Mesendoderm (in vitro differentiated cells): Measurements from ENCODE around the gene DIPK1A.
"Not testable (repeated sequence)": the region's sequence is repeated elsewhere in the genome, so short reads cannot be mapped to it uniquely, and the experiment has no call there.

ENCODE experiments used
- DNase-seq: peaks from one replicate; pipeline ENCODE4 v3.0.0; 2013
- H2AK5ac ChIP-seq: 2 replicates; pipeline ENCODE4 v1.6.1; 2013; ENCODE audit warnings: low read length, inconsistent platforms
- H2BK120ac ChIP-seq: 2 replicates; pipeline ENCODE4 v1.6.1; 2013; ENCODE audit warnings: low read depth, mild to moderate bottlenecking, low read length, moderate library complexity, mixed read lengths
- H2BK15ac ChIP-seq: replicated peaks from 2 replicates; pipeline ENCODE4 v1.6.1; 2013; ENCODE audit warnings: low read depth, mild to moderate bottlenecking, moderate library complexity
- H2BK5ac ChIP-seq: 2 replicates; pipeline ENCODE4 v1.6.1; 2013; ENCODE audit warnings: low read length, inconsistent platforms
- H3K18ac ChIP-seq: 2 replicates; pipeline ENCODE4 v1.6.1; 2013; ENCODE audit warnings: mild to moderate bottlenecking, low read length, mixed read lengths
- H3K23ac ChIP-seq: one replicate; pipeline ENCODE4 v1.6.1; 2013; ENCODE audit warnings: low read length
- H3K27ac ChIP-seq: 2 replicates; pipeline ENCODE4 v1.5.1; 2013; ENCODE audit warnings: low read depth, mild to moderate bottlenecking, inconsistent platforms, low read length, moderate library complexity
- H3K27me3 ChIP-seq: 2 replicates; pipeline ENCODE4 v1.6.1; 2013; ENCODE audit warnings: low read length, control low read depth, mild to moderate bottlenecking, inconsistent platforms; ENCODE audit not compliant: insufficient read depth, poor library complexity
- H3K36me3 ChIP-seq: 2 replicates; pipeline ENCODE4 v1.6.1; 2013; ENCODE audit warnings: low read length, inconsistent platforms; ENCODE audit not compliant: control insufficient read depth, insufficient read depth
- H3K4ac ChIP-seq: one replicate; pipeline ENCODE4 v1.6.1; 2013; ENCODE audit warnings: low read depth, mild to moderate bottlenecking, low read length, moderate library complexity
- H3K4me1 ChIP-seq: 2 replicates; pipeline ENCODE4 v1.6.1; 2013; ENCODE audit warnings: low read depth, low read length, inconsistent platforms; ENCODE audit not compliant: control insufficient read depth
- H3K4me2 ChIP-seq: 2 replicates; pipeline ENCODE4 v1.6.1; 2013; ENCODE audit warnings: low read length
- H3K4me3 ChIP-seq: 2 replicates; pipeline ENCODE4 v1.5.1; 2013; ENCODE audit warnings: mild to moderate bottlenecking, low read length
- H3K56ac ChIP-seq: one replicate; pipeline ENCODE4 v1.6.1; 2013; ENCODE audit warnings: low read length
- H3K79me1 ChIP-seq: 2 replicates; pipeline ENCODE4 v1.6.1; 2013; ENCODE audit warnings: low read length, inconsistent platforms
- H3K79me2 ChIP-seq: 2 replicates; pipeline ENCODE4 v1.6.1; 2013; ENCODE audit warnings: mild to moderate bottlenecking, low read length; ENCODE audit not compliant: control insufficient read depth, insufficient read depth
- H3K9ac ChIP-seq: 2 replicates; pipeline ENCODE4 v1.6.1; 2013; ENCODE audit warnings: low read length, inconsistent platforms
- H4K5ac ChIP-seq: one replicate; pipeline ENCODE4 v1.6.1; 2013; ENCODE audit warnings: low read length
- H4K8ac ChIP-seq: one replicate; pipeline ENCODE4 v1.6.1; 2013; ENCODE audit warnings: low read depth, mild to moderate bottlenecking, control low read depth, low read length, moderate library complexity
- WGBS: extraction: QIAGEN DNeasy Blood & Tissue Kit; methylation state at CpG from one replicate; pipeline ENCODE4 v1.1.7; 2013; ENCODE audit warnings: low lambda C conversion rate, missing lambda C conversion rate; ENCODE audit not compliant: insufficient coverage; ENCODE audit errors: extremely low coverage; 5-methylcytosine and 5-hydroxymethylcytosine counted together

DIPK1A gene

DNA sequence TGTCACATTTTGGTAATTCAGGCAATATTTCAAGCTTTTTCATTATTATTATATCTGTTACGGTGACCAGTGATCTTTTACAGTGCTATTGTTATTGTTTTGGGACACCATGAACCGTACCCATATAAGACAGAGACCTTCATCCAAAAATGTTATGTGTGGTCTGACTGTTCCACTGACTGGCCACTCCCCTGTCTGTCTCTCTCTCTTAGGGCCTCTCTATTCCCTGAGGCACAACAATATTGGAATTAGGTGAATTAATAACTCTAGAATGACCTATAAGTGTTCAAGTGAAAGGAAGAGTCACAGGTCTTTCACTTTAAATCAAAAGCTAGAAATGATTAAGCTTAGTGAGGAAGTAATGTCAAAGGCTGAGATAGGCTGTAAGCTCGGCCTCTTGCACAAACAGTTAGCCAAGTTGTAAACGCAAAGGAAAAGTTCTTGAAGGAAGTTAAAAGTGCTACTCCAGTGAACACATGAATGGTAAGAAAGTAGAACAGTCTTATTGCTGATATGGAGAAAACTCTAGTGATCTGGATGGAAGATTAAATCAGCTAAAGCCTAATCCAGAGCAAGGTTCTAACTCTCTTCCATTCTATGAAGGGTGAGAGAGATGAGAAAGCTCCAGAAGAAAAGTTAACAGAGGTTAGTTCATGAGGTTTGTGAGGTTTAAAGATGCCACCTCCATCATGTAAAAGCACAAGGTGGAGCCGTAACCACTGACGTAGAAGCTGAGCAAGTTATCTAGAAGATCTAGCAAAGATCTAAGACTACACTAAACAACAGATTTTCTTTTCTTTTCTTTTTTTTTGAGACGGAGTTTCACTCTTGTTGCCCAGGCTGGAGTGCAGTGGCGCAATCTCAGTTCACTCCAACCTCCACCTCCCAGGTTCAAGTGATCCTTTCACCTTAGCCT is 19.7 kb upstream of the DIPK1A start:
- Histone ChIP-seq H3K36me3 (no peaks in the 10 kb centered on the region), H3K27ac (no peak overlapping the region), H3K27me3 (no peaks in the 10 kb centered on the region), H3K79me1 (no peaks in the 10 kb centered on the region), H2BK15ac (no peak overlapping the region), H3K4me2 (no peak overlapping the region), H4K5ac (no peak overlapping the region), H3K4ac (no peak overlapping the region), H3K9ac (no peak overlapping the region), H3K4me3 (no peak overlapping the region), H4K8ac (no peak overlapping the region), H3K4me1 (no peaks in the 10 kb centered on the region), H3K56ac (no peak overlapping the region), H2BK5ac (no peak overlapping the region), H3K18ac (no peak overlapping the region), H3K79me2 (no peaks in the 10 kb centered on the region), H2BK120ac (no peak overlapping the region), H3K23ac (no peak overlapping the region), H2AK5ac (no peak overlapping the region)
- WGBS = no CpG with 5 or more reads among the region's 8 CpGs
- no peak for DNase-seq

DNA sequence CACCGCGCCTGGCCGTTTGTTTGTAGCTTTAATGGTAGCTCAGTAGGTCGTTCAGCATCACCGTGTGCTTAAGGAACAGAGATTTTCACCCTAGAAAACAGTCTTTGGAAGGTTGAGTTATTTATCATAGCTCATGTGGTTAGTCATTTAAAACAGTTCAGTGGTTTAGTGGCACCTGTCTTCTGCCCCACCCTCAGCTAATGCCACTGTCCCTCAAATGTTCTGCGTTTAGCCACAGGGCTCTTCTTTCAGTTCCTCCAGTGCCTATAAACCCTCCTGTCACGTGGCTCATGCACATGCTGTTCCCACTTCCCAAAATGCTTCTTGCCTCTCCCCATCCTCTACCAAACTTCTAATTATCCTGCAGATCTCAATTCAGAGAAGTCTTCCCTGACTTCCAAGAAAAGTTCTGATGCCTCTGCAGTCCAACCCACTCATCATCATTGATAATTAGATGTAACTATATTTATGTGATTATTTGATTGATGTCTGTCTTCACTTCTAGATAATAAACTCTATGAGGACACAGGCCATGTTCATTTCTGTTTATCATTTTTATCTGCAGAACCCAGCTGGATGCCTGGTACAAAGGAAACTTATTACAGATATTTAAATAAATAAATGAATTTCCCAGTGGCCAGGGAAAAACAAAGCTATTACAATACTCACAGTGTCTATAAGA is 14.4 kb upstream of the DIPK1A start:
- no peaks in the 10 kb centered on the region for H3K79me2 ChIP-seq
- H3K23ac ChIP-seq = no peak overlapping the region
- H2BK5ac ChIP-seq = no peak overlapping the region
- H4K8ac ChIP-seq = no peak overlapping the region
- H3K18ac ChIP-seq = no peak overlapping the region
- H2BK15ac ChIP-seq = no peak overlapping the region
- no peak overlapping the region for H3K4me3 ChIP-seq
- no peak overlapping the region for H4K5ac ChIP-seq
- H3K79me1 ChIP-seq = no peaks in the 10 kb centered on the region
- DNase-seq = no peak
- H3K36me3 ChIP-seq = no peaks in the 10 kb centered on the region
- H3K27ac ChIP-seq = no peak overlapping the region
- no peak overlapping the region for H2AK5ac ChIP-seq
- H3K56ac ChIP-seq = no peak overlapping the region
- no peaks in the 10 kb centered on the region for H3K27me3 ChIP-seq
- no peak overlapping the region for H3K9ac ChIP-seq
- H2BK120ac ChIP-seq = no peak overlapping the region
- no peak overlapping the region for H3K4ac ChIP-seq
- H3K4me1 ChIP-seq = peaks cover 8% of the 10 kb centered on the region
- no peak overlapping the region for H3K4me2 ChIP-seq
- WGBS = no CpG with 5 or more reads among the region's 7 CpGs

DNA sequence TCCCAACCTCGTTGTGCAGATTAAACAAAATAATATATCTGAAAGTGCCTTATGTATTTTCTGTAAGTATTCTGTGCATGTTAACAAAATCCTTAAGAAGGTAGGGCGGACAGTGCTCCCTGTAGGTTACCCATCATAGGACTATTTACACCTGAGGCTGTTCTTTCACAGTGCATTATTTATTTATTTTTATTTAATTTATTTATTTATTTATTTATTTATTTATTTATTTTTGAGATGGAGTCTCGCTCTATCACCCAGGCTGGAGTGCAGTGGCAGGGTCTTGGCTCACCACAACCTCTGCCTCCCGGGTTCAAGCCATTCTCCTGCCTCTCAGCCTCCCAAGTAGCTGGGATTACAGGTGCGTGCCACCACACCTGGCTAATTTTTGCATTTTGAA is 12.8 kb upstream of the DIPK1A start:
- H3K79me2 ChIP-seq, H3K56ac ChIP-seq, H3K79me1 ChIP-seq, H3K18ac ChIP-seq, H3K4me1 ChIP-seq, H2AK5ac ChIP-seq, H3K9ac ChIP-seq, H4K8ac ChIP-seq, H3K27ac ChIP-seq, H3K4ac ChIP-seq, H2BK5ac ChIP-seq, H3K36me3 ChIP-seq, H2BK120ac ChIP-seq, H3K4me2 ChIP-seq, H3K27me3 ChIP-seq, H3K4me3 ChIP-seq, H4K5ac ChIP-seq, H3K23ac ChIP-seq, H2BK15ac ChIP-seq, DNase-seq: not testable (repeated sequence)
- WGBS = no CpG with 5 or more reads among the region's 5 CpGs

DNA sequence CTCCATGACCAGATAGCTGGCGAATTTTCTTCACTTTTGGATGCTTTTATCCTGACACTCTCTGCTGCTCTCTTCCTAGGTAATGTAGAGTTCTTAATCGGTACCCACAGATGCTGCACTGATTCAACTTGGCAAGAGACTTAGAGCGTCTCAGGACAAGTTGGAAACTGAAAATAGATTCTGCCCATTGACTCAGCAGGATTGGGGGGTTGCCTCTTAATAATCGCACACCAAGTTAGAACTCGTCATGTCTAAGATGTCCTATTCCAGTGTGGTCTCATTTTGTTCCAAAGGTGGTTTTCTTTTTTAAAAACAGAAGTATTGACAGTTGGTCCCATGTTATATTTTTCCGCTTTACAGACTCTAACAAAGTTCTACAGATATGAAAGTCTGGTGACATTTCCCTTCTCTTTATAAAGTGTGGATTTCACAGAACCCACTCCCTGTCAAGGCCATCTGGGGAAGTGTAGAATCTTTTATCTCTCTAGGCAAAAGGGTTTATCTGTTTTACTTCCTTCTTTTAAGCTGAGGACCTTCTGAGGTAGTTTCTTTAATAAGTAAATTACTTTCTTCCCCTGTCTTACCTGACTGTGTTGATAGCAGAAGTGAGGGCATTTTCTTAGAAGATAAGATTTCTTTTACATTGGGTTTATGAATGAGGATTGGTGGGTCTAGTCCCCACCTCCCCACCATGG is 12.1 kb upstream of the DIPK1A start:
- WGBS = no CpG with 5 or more reads among the region's 6 CpGs

DNA sequence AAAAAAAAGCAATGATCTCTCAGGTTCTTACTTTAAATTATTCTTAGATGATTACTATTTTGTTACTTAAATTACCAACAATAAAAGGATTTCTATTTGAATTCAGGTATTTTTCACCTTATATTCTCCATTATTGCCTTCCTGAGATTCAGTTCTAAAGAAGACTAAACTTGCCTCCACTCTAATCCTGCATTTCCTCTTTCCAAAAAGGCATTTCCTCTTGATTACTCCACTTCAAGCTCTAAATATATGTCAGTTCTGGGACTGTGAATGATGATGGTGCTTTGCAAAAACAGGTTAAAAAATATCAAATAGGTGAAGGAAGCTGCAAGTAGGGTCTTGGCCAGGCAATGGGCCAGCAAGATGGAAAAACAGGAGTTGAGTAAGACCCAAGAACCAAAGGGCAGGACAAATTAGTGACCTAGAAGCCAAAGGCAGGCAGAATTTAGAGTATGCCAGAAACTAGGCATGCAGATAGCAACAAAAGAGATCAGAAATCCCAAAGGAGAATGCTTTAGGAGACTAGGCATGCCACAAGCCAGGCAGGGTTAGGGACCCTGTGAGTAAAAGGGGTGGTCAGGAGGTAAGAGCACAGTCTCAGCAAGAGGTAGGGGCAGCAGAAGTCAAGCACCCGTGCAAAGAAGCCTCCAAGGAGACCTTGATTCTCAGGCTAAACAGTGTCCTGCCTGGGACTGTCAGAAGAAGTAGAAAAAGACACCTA is 11.3 kb upstream of the DIPK1A start:
- no peaks in the 10 kb centered on the region for H3K79me2 ChIP-seq
- H3K18ac ChIP-seq = peak overlapping the region; percentile 12
- H3K79me1 ChIP-seq = no peaks in the 10 kb centered on the region
- H4K5ac ChIP-seq = no peak overlapping the region
- H2BK15ac ChIP-seq = no peak overlapping the region
- peak overlapping the region; percentile 5 for H2BK5ac ChIP-seq
- no peak overlapping the region for H3K9ac ChIP-seq
- H3K23ac ChIP-seq = peak overlapping the region; percentile 95
- peak; percentile 37 for DNase-seq
- no CpG with 5 or more reads among the region's 1 CpG for WGBS
- no peak overlapping the region for H4K8ac ChIP-seq
- H2AK5ac ChIP-seq = peak overlapping the region; percentile 20
- H3K4ac ChIP-seq = no peak overlapping the region
- H3K27ac ChIP-seq = peak overlapping the region; percentile 25
- H3K4me1 ChIP-seq = peaks cover 8% of the 10 kb centered on the region
- no peak overlapping the region for H3K4me2 ChIP-seq
- H2BK120ac ChIP-seq = no peak overlapping the region
- peak overlapping the region; percentile 74 for H3K56ac ChIP-seq
- no peaks in the 10 kb centered on the region for H3K27me3 ChIP-seq
- no peaks in the 10 kb centered on the region for H3K36me3 ChIP-seq
- no peak overlapping the region for H3K4me3 ChIP-seq

More for the DNA sequence above, 12.1 kb upstream of the DIPK1A start:
- H3K18ac ChIP-seq = peak overlapping the region; percentile 22
- H4K5ac ChIP-seq = no peak overlapping the region
- no peaks in the 10 kb centered on the region for H3K79me2 ChIP-seq
- H3K23ac ChIP-seq = peak overlapping the region; percentile 95
- no peak overlapping the region for H3K27ac ChIP-seq
- no peak overlapping the region for H2BK120ac ChIP-seq
- no peaks in the 10 kb centered on the region for H3K36me3 ChIP-seq
- H3K56ac ChIP-seq = peak overlapping the region; percentile 74
- H3K9ac ChIP-seq = no peak overlapping the region
- H3K4ac ChIP-seq = no peak overlapping the region
- no peaks in the 10 kb centered on the region for H3K27me3 ChIP-seq
- H3K4me1 ChIP-seq = peaks cover 8% of the 10 kb centered on the region
- H4K8ac ChIP-seq = no peak overlapping the region
- peak overlapping the region; percentile 20 for H2AK5ac ChIP-seq
- no peak overlapping the region for H2BK15ac ChIP-seq
- H3K4me2 ChIP-seq = no peak overlapping the region
- no peak overlapping the region for H3K4me3 ChIP-seq
- no peak for DNase-seq
- peak overlapping the region; percentile 5 for H2BK5ac ChIP-seq
- H3K79me1 ChIP-seq = no peaks in the 10 kb centered on the region
